Dendritic cell treated with granulocyte-macrophage colony-stimulating factor and Interleukin-4, amounts not matched to agents 40 ng/mL and 50 ng/mL, for 4 days (primary cell): ENCODE results near the gene PLA2G6.
"Not testable (repeated sequence)": the region's sequence is repeated elsewhere in the genome, so short reads cannot be mapped to it uniquely, and the experiment has no call there.

ENCODE experiments used
- H3K27ac Mint-ChIP-seq: one replicate; pipeline ENCODE4 v1.8.0; 2022; ENCODE audit warnings: mild to moderate bottlenecking, mixed read lengths
- H3K27me3 Mint-ChIP-seq: one replicate; pipeline ENCODE4 v1.8.0; 2022; ENCODE audit warnings: mild to moderate bottlenecking, mixed read lengths
- H3K36me3 Mint-ChIP-seq: one replicate; pipeline ENCODE4 v1.8.0; 2022; ENCODE audit warnings: low read depth, mixed read lengths
- H3K4me1 Mint-ChIP-seq: one replicate; pipeline ENCODE4 v1.8.0; 2022; ENCODE audit warnings: low read depth, mixed read lengths
- H3K4me3 Mint-ChIP-seq: one replicate; pipeline ENCODE4 v1.8.0; 2022; ENCODE audit warnings: mild to moderate bottlenecking, moderate library complexity, mixed read lengths
- H3K9me3 Mint-ChIP-seq: one replicate; pipeline ENCODE4 v1.8.0; 2022; ENCODE audit warnings: mixed read lengths
- intact Hi-C: fragments of 100-400 bp; cut with micrococcal nuclease; formaldehyde crosslinking; loops from one replicate; pipeline ENCODE4 v1.15.0; 2022

PLA2G6 gene

GRCh38 chr22:38153821-38154562 is 27.6 kb downstream of the PLA2G6 start:
- Mint-ChIP-seq H3K4me3 (no peak overlapping the region), H3K9me3 (no peaks in the 10 kb centered on the region), H3K27me3 (peaks cover 84% of the 10 kb centered on the region), H3K36me3 (no peaks in the 10 kb centered on the region), H3K4me1 (peaks cover 2% of the 10 kb centered on the region), H3K27ac (no peak overlapping the region)
- intact Hi-C loops: no loop called here

GRCh38 chr22:38151126-38151500 is 30.5 kb downstream of the PLA2G6 start:
- Mint-ChIP-seq H3K4me3 (no peak overlapping the region), H3K27ac (no peak overlapping the region), H3K4me1 (peaks cover 18% of the 10 kb centered on the region), H3K9me3 (no peaks in the 10 kb centered on the region), H3K27me3 (peaks cover 82% of the 10 kb centered on the region), H3K36me3 (no peaks in the 10 kb centered on the region)
- intact Hi-C loops: no loop called here

- intact Hi-C loops: loop anchor here (10.0 kb wide), 1 partner anchor 57 kb away; the partner anchor contains the start of gene MAFF
- peak overlapping the region; percentile 75 for H3K27ac Mint-ChIP-seq
- no peaks in the 10 kb centered on the region for H3K36me3 Mint-ChIP-seq
- H3K27me3 Mint-ChIP-seq: peaks cover 75% of the 10 kb centered on the region
- H3K9me3 Mint-ChIP-seq: no peaks in the 10 kb centered on the region
- H3K4me3 Mint-ChIP-seq: peak overlapping the region; percentile 54
- H3K4me1 Mint-ChIP-seq: peaks cover 18% of the 10 kb centered on the region
Observed at GRCh38 chr22:38148245-38148644, 33.4 kb downstream of the PLA2G6 start.

- H3K9me3 Mint-ChIP-seq, H3K4me3 Mint-ChIP-seq, H3K27ac Mint-ChIP-seq, H3K36me3 Mint-ChIP-seq: not testable (repeated sequence)
- peaks cover 18% of the 10 kb centered on the region for H3K4me1 Mint-ChIP-seq
- intact Hi-C loops: loop anchor here (10.0 kb wide), 1 partner anchor 59 kb away; the partner anchor contains the start of gene MAFF
- H3K27me3 Mint-ChIP-seq: peaks cover 74% of the 10 kb centered on the region
Observed at GRCh38 chr22:38146166-38146565, 35.5 kb downstream of the PLA2G6 start.

- Mint-ChIP-seq H3K36me3 (no peaks in the 10 kb centered on the region), H3K27me3 (peaks cover 67% of the 10 kb centered on the region), H3K4me3 (no peak overlapping the region), H3K9me3 (no peaks in the 10 kb centered on the region), H3K4me1 (peaks cover 17% of the 10 kb centered on the region), H3K27ac (no peak overlapping the region)
- intact Hi-C loops: loop anchor here (10.0 kb wide), 1 partner anchor 61 kb away; the partner anchor contains the start of gene MAFF
Observed at GRCh38 chr22:38144025-38144405, 37.6 kb downstream of the PLA2G6 start.

GRCh38 chr22:38142606-38143005 is 39.0 kb downstream of the PLA2G6 start:
- Mint-ChIP-seq H3K4me1 (peaks cover 5% of the 10 kb centered on the region), H3K9me3 (no peaks in the 10 kb centered on the region), H3K27me3 (peaks cover 71% of the 10 kb centered on the region), H3K4me3 (no peak overlapping the region), H3K27ac (no peak overlapping the region), H3K36me3 (no peaks in the 10 kb centered on the region)
- intact Hi-C loops: loop anchor here (10.0 kb wide), 1 partner anchor 62 kb away; the partner anchor contains the start of gene MAFF

GRCh38 chr22:38141217-38141973 is 40.2 kb downstream of the PLA2G6 start:
- H3K36me3 Mint-ChIP-seq: no peaks in the 10 kb centered on the region

GRCh38 chr22:38139901-38140300 is 41.7 kb downstream of the PLA2G6 start:
- Mint-ChIP-seq H3K36me3 (no peaks in the 10 kb centered on the region), H3K9me3 (no peaks in the 10 kb centered on the region), H3K27me3 (peaks cover 72% of the 10 kb centered on the region), H3K4me1 (peaks cover 6% of the 10 kb centered on the region), H3K4me3 (no peak overlapping the region), H3K27ac (no peak overlapping the region)
- intact Hi-C loops: loop anchor here (10.0 kb wide), 1 partner anchor 65 kb away; the partner anchor contains the start of gene MAFF

More at GRCh38 chr22:38141217-38141973, 40.2 kb downstream of the PLA2G6 start:
- H3K4me1 Mint-ChIP-seq: no peaks in the 10 kb centered on the region
- intact Hi-C loops: loop anchor here (10.0 kb wide), 1 partner anchor 63 kb away; the partner anchor contains the start of gene MAFF
- H3K9me3 Mint-ChIP-seq: no peaks in the 10 kb centered on the region
- H3K4me3 Mint-ChIP-seq: no peak overlapping the region
- peaks cover 73% of the 10 kb centered on the region for H3K27me3 Mint-ChIP-seq
- H3K27ac Mint-ChIP-seq: no peak overlapping the region

- Mint-ChIP-seq H3K36me3 (no peaks in the 10 kb centered on the region), H3K9me3 (no peaks in the 10 kb centered on the region), H3K4me1 (peaks cover 6% of the 10 kb centered on the region), H3K4me3 (no peak overlapping the region), H3K27ac (no peak overlapping the region), H3K27me3 (peaks cover 71% of the 10 kb centered on the region)
- intact Hi-C loops: no loop called here
Observed at GRCh38 chr22:38138961-38139360, 42.7 kb downstream of the PLA2G6 start.

GRCh38 chr22:38137876-38138687 is 43.5 kb downstream of the PLA2G6 start:
- no peak overlapping the region for H3K27ac Mint-ChIP-seq
- H3K27me3 Mint-ChIP-seq: peaks cover 70% of the 10 kb centered on the region
- peaks cover 6% of the 10 kb centered on the region for H3K4me1 Mint-ChIP-seq
- no peaks in the 10 kb centered on the region for H3K9me3 Mint-ChIP-seq
- intact Hi-C loops: no loop called here
- no peaks in the 10 kb centered on the region for H3K36me3 Mint-ChIP-seq
- no peak overlapping the region for H3K4me3 Mint-ChIP-seq

- Mint-ChIP-seq H3K9me3 (no peaks in the 10 kb centered on the region), H3K27me3 (peaks cover 62% of the 10 kb centered on the region), H3K4me3 (no peak overlapping the region), H3K36me3 (no peaks in the 10 kb centered on the region), H3K27ac (no peak overlapping the region), H3K4me1 (peaks cover 6% of the 10 kb centered on the region)
- intact Hi-C loops: no loop called here
Observed at GRCh38 chr22:38136607-38137006, 45.0 kb downstream of the PLA2G6 start.

- H3K4me3 Mint-ChIP-seq: no peak overlapping the region
- no peaks in the 10 kb centered on the region for H3K9me3 Mint-ChIP-seq
- peaks cover 54% of the 10 kb centered on the region for H3K27me3 Mint-ChIP-seq
- intact Hi-C loops: no loop called here
- H3K4me1 Mint-ChIP-seq: peaks cover 6% of the 10 kb centered on the region
- H3K27ac Mint-ChIP-seq: no peak overlapping the region
- no peaks in the 10 kb centered on the region for H3K36me3 Mint-ChIP-seq
Observed at GRCh38 chr22:38135133-38135706, 46.4 kb downstream of the PLA2G6 start.

- Mint-ChIP-seq H3K4me3 (no peak overlapping the region), H3K9me3 (no peaks in the 10 kb centered on the region), H3K36me3 (no peaks in the 10 kb centered on the region), H3K27me3 (peaks cover 44% of the 10 kb centered on the region), H3K27ac (no peak overlapping the region), H3K4me1 (peaks cover 6% of the 10 kb centered on the region)
- intact Hi-C loops: no loop called here
Observed at GRCh38 chr22:38133331-38133730, 48.3 kb downstream of the PLA2G6 start.
